HepG2 (cell line): Measurements from ENCODE around the gene ZFPM1. TPM values are rescaled to one million over a fixed set of nuclear protein-coding genes. Genes with fewer than 3 reads are reported as not detected.

Source experiments
- ARID2 ChIP-seq: sonication (generic); formaldehyde crosslinking; IDR thresholded peaks from 2 replicates; pipeline ENCODE4 v1.8.1; 2022; ENCODE audit warnings: mild to moderate bottlenecking, missing genetic modification reagents, borderline replicate concordance
- ARNT ChIP-seq: fragments of 450-650 bp; IDR thresholded peaks from 2 replicates; pipeline ENCODE4 v1.6.1; 2017
- IRF2 ChIP-seq: IDR thresholded peaks from 2 replicates; pipeline ENCODE4 v1.6.1; 2018; ENCODE audit warnings: missing genetic modification reagents, missing compliant biosample characterization
- KAT8 ChIP-seq: IDR thresholded peaks from 2 replicates; pipeline ENCODE4 v1.6.1; 2016; ENCODE audit warnings: missing genetic modification reagents, missing compliant biosample characterization
- PHB2 ChIP-seq: fragments of 450-650 bp; IDR thresholded peaks from 2 replicates; pipeline ENCODE4 v1.6.1; 2018; ENCODE audit not compliant: partially characterized antibody
- ZNF44 ChIP-seq: sonication (generic); formaldehyde crosslinking; IDR thresholded peaks from 2 replicates; pipeline ENCODE4 v1.5.1; 2020; ENCODE audit warnings: mild to moderate bottlenecking, missing genetic modification reagents
- ZNF749 ChIP-seq: sonication (generic); formaldehyde crosslinking; IDR thresholded peaks from 2 replicates; pipeline ENCODE4 v1.8.0; 2022; ENCODE audit warnings: mild to moderate bottlenecking, missing genetic modification reagents, moderate library complexity, borderline replicate concordance
- ZNF772 ChIP-seq: sonication (generic); formaldehyde crosslinking; IDR thresholded peaks from 2 replicates; pipeline ENCODE4 v1.5.0; 2020; ENCODE audit warnings: mild to moderate bottlenecking, missing genetic modification reagents
- polyA plus RNA-seq, 8 experiments: library from polyadenylated mRNA; depleted of rRNA in 3 of 8; stranded (reverse) in 7 of 8; unstranded in 1 of 8; fragments of >200 nt; fragmentation: Illumina TruSeq in 4 of 8; extraction: Trizol in 4 of 8; gene quantifications; 2 replicates each; pipeline versions ENCODE4 v1.2.1 to v1.2.3, GENCODE V29; 2011 to 2016; ENCODE audit warnings: low read depth in 4 of 8, missing spikeins in 1 of 8, mixed read lengths in 1 of 8; ENCODE audit not compliant: insufficient read depth in 1 of 8
- total RNA-seq, 5 experiments: library from RNA; depleted of rRNA; stranded (reverse); fragments of >200 nt; fragmentation: Illumina TruSeq; extraction: Trizol; gene quantifications; 2 replicates each; pipeline ENCODE4 v1.2.3, GENCODE V29; 2016; ENCODE audit warnings: low read depth in 1 of 5
- TF ChIP-seq, protein P1 (sequence below): sonication (generic); formaldehyde crosslinking; IDR thresholded peaks from 2 replicates; pipeline ENCODE4 v1.5.0; 2020; ENCODE audit warnings: mild to moderate bottlenecking, missing genetic modification reagents
- TF ChIP-seq, protein P2 (sequence below): sonication (generic); formaldehyde crosslinking; IDR thresholded peaks from 2 replicates; pipeline ENCODE4 v1.8.0; 2022; ENCODE audit warnings: low read depth, missing genetic modification reagents
- TF ChIP-seq, protein P3 (sequence below): IDR thresholded peaks from 2 replicates; pipeline ENCODE4 v1.4.0; 2020; ENCODE audit warnings: mild to moderate bottlenecking, missing genetic modification reagents
- TF ChIP-seq, protein P4 (sequence below): sonication (generic); formaldehyde crosslinking; IDR thresholded peaks from 2 replicates; pipeline ENCODE4 v1.5.1; 2020; ENCODE audit warnings: mild to moderate bottlenecking, moderate library complexity, missing genetic modification reagents
- TF ChIP-seq, protein P5 (sequence below): sonication (generic); formaldehyde crosslinking; IDR thresholded peaks from 2 replicates; pipeline ENCODE4 v1.4.0; 2020; ENCODE audit warnings: missing genetic modification reagents
- TF ChIP-seq, protein P6 (sequence below): sonication (generic); formaldehyde crosslinking; IDR thresholded peaks from 2 replicates; pipeline ENCODE4 v1.5.0; 2020; ENCODE audit warnings: missing genetic modification reagents

The ZFPM1 gene
- total and polyA plus RNA-seq, 2 of the 13 experiments (the other 11 are each of a cell fraction or from before 2014, with no cell fraction given), result 1.3 to 3.8 TPM

DNA sequence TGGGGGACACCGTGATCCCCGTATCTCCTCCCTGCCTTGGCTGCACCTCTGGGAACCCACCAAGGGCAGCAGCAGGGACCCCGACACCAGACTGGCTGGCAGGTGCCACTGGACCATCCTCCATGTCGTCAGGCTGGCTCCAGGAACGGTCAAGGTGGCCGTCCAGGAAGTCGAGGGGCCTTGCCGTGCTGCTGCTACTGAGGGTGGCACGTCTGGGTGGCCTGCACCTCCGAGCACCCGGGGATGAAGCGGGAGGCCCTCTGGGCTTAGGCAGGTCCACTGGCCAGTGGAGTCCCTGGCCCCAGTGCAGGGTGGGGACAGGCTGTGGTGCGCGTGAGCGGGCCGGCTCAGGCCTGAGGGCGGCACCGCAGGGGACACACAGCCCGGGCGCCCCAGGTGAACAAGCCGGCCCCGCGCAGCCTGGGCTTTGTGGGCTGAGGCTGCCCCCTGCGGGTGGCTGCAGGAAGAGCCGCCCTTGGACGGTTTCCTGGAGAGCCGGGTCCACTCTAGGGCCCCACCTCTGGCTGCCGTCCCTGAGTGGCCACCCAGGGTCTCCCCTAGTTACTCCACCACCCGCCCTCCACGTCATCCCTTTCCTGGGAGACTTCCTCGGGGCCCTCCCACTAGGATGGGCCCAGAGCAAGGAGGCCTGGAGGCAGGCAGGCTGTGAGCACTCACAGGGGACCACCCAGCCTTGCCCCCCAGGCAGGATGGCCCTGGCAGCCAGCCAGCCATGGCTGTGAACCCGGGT is 74.3 kb downstream of the ZFPM1 start (continued):
- TF ChIP-seq PHB2 (no peak), ZNF772 (CRISPR knock-in tag) (peak; percentile 32; the same call in 1 of the 2 replicates), KAT8 (CRISPR knock-in tag) (no peak), ARNT (no peak), IRF2 (CRISPR knock-in tag) (peak; percentile 77; the same call in 1 of the 2 replicates), ARID2 (no peak), ZNF44 (CRISPR knock-in tag) (no peak), ZNF749 (CRISPR knock-in tag) (no peak)
- TF ChIP-seq, protein P1, sequence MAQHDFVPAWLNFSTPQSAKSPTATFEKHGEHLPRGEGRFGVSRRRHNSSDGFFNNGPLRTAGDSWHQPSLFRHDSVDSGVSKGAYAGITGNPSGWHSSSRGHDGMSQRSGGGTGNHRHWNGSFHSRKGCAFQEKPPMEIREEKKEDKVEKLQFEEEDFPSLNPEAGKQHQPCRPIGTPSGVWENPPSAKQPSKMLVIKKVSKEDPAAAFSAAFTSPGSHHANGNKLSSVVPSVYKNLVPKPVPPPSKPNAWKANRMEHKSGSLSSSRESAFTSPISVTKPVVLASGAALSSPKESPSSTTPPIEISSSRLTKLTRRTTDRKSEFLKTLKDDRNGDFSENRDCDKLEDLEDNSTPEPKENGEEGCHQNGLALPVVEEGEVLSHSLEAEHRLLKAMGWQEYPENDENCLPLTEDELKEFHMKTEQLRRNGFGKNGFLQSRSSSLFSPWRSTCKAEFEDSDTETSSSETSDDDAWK, result no peak
- TF ChIP-seq, protein P2, sequence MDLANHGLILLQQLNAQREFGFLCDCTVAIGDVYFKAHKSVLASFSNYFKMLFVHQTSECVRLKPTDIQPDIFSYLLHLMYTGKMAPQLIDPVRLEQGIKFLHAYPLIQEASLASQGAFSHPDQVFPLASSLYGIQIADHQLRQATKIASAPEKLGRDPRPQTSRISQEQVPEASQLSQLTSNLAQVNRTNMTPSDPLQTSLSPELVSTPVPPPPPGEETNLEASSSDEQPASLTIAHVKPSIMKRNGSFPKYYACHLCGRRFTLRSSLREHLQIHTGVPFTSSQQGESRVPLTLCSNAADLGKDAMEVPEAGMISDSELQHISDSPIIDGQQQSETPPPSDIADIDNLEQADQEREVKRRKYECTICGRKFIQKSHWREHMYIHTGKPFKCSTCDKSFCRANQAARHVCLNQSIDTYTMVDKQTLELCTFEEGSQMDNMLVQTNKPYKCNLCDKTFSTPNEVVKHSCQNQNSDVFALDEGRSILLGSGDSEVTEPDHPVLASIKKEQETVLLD (CRISPR knock-in tag), result no peak
- TF ChIP-seq, protein P3, sequence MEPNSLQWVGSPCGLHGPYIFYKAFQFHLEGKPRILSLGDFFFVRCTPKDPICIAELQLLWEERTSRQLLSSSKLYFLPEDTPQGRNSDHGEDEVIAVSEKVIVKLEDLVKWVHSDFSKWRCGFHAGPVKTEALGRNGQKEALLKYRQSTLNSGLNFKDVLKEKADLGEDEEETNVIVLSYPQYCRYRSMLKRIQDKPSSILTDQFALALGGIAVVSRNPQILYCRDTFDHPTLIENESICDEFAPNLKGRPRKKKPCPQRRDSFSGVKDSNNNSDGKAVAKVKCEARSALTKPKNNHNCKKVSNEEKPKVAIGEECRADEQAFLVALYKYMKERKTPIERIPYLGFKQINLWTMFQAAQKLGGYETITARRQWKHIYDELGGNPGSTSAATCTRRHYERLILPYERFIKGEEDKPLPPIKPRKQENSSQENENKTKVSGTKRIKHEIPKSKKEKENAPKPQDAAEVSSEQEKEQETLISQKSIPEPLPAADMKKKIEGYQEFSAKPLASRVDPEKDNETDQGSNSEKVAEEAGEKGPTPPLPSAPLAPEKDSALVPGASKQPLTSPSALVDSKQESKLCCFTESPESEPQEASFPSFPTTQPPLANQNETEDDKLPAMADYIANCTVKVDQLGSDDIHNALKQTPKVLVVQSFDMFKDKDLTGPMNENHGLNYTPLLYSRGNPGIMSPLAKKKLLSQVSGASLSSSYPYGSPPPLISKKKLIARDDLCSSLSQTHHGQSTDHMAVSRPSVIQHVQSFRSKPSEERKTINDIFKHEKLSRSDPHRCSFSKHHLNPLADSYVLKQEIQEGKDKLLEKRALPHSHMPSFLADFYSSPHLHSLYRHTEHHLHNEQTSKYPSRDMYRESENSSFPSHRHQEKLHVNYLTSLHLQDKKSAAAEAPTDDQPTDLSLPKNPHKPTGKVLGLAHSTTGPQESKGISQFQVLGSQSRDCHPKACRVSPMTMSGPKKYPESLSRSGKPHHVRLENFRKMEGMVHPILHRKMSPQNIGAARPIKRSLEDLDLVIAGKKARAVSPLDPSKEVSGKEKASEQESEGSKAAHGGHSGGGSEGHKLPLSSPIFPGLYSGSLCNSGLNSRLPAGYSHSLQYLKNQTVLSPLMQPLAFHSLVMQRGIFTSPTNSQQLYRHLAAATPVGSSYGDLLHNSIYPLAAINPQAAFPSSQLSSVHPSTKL (CRISPR knock-in tag), result no peak
- TF ChIP-seq, protein P4, sequence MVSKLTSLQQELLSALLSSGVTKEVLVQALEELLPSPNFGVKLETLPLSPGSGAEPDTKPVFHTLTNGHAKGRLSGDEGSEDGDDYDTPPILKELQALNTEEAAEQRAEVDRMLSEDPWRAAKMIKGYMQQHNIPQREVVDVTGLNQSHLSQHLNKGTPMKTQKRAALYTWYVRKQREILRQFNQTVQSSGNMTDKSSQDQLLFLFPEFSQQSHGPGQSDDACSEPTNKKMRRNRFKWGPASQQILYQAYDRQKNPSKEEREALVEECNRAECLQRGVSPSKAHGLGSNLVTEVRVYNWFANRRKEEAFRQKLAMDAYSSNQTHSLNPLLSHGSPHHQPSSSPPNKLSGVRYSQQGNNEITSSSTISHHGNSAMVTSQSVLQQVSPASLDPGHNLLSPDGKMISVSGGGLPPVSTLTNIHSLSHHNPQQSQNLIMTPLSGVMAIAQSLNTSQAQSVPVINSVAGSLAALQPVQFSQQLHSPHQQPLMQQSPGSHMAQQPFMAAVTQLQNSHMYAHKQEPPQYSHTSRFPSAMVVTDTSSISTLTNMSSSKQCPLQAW (CRISPR knock-in tag), result peak; percentile 55; the same call in 1 of the 2 replicates
- TF ChIP-seq, protein P5, sequence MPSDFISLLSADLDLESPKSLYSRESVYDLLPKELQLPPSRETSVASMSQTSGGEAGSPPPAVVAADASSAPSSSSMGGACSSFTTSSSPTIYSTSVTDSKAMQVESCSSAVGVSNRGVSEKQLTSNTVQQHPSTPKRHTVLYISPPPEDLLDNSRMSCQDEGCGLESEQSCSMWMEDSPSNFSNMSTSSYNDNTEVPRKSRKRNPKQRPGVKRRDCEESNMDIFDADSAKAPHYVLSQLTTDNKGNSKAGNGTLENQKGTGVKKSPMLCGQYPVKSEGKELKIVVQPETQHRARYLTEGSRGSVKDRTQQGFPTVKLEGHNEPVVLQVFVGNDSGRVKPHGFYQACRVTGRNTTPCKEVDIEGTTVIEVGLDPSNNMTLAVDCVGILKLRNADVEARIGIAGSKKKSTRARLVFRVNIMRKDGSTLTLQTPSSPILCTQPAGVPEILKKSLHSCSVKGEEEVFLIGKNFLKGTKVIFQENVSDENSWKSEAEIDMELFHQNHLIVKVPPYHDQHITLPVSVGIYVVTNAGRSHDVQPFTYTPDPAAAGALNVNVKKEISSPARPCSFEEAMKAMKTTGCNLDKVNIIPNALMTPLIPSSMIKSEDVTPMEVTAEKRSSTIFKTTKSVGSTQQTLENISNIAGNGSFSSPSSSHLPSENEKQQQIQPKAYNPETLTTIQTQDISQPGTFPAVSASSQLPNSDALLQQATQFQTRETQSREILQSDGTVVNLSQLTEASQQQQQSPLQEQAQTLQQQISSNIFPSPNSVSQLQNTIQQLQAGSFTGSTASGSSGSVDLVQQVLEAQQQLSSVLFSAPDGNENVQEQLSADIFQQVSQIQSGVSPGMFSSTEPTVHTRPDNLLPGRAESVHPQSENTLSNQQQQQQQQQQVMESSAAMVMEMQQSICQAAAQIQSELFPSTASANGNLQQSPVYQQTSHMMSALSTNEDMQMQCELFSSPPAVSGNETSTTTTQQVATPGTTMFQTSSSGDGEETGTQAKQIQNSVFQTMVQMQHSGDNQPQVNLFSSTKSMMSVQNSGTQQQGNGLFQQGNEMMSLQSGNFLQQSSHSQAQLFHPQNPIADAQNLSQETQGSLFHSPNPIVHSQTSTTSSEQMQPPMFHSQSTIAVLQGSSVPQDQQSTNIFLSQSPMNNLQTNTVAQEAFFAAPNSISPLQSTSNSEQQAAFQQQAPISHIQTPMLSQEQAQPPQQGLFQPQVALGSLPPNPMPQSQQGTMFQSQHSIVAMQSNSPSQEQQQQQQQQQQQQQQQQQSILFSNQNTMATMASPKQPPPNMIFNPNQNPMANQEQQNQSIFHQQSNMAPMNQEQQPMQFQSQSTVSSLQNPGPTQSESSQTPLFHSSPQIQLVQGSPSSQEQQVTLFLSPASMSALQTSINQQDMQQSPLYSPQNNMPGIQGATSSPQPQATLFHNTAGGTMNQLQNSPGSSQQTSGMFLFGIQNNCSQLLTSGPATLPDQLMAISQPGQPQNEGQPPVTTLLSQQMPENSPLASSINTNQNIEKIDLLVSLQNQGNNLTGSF (CRISPR knock-in tag), result peak; percentile 45; the same call in 1 of the 2 replicates
- TF ChIP-seq, protein P6, sequence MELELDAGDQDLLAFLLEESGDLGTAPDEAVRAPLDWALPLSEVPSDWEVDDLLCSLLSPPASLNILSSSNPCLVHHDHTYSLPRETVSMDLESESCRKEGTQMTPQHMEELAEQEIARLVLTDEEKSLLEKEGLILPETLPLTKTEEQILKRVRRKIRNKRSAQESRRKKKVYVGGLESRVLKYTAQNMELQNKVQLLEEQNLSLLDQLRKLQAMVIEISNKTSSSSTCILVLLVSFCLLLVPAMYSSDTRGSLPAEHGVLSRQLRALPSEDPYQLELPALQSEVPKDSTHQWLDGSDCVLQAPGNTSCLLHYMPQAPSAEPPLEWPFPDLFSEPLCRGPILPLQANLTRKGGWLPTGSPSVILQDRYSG (CRISPR knock-in tag), result no peak
